Hepatocyte (in vitro differentiated cells): ENCODE measurements around the gene SMAP2. TPM values are rescaled to one million over a fixed set of nuclear protein-coding genes. Genes with fewer than 3 reads are reported as not detected.

Experiments used
- DNase-seq: peaks from one replicate; pipeline ENCODE4 v3.0.0-alpha.2; 2016; ENCODE audit warnings: low spot score
- H2AFZ ChIP-seq: fragments of 200-600 bp; sonication (generic); 2 replicates; pipeline ENCODE4 v1.6.0; 2016; ENCODE audit warnings: antibody characterized with exemption, mild to moderate bottlenecking
- H3K27ac ChIP-seq: fragments of 200-600 bp; sonication (generic); 2 replicates; pipeline ENCODE4 v1.5.1; 2016; ENCODE audit warnings: mild to moderate bottlenecking
- H3K27me3 ChIP-seq: fragments of 200-600 bp; sonication (generic); 2 replicates; pipeline ENCODE4 v1.6.1; 2016
- H3K36me3 ChIP-seq: fragments of 200-600 bp; sonication (generic); replicated peaks from 2 replicates; pipeline ENCODE4 v1.5.1; 2016; ENCODE audit warnings: low read depth; ENCODE audit not compliant: insufficient read depth
- H3K4me1 ChIP-seq: fragments of 200-600 bp; sonication (generic); 2 replicates; pipeline ENCODE4 v1.5.1; 2016; ENCODE audit warnings: mild to moderate bottlenecking, moderate library complexity; ENCODE audit not compliant: insufficient read depth
- H3K4me2 ChIP-seq: fragments of 200-600 bp; sonication (generic); 2 replicates; pipeline ENCODE4 v1.6.0; 2016
- H3K4me3 ChIP-seq: fragments of 200-600 bp; sonication (generic); 2 replicates; pipeline ENCODE4 v1.5.1; 2016; ENCODE audit warnings: mild to moderate bottlenecking
- H3K79me2 ChIP-seq: fragments of 200-600 bp; sonication (generic); 2 replicates; pipeline ENCODE4 v1.6.0; 2017; ENCODE audit warnings: mild to moderate bottlenecking
- H3K9me2 ChIP-seq: fragments of 200-600 bp; sonication (generic); replicated peaks from 2 replicates; pipeline ENCODE4 v1.6.0; 2017; ENCODE audit warnings: mild to moderate bottlenecking; ENCODE audit not compliant: insufficient read depth
- H3K9me3 ChIP-seq: fragments of 200-600 bp; sonication (generic); 2 replicates; pipeline ENCODE4 v1.5.1; 2016; ENCODE audit warnings: low read depth, mild to moderate bottlenecking
- H4K20me1 ChIP-seq: fragments of 200-600 bp; sonication (generic); 2 replicates; pipeline ENCODE4 v1.6.0; 2016; ENCODE audit warnings: mild to moderate bottlenecking; ENCODE audit not compliant: insufficient read depth, poor library complexity, severe bottlenecking
- EZH2 ChIP-seq: fragments of 200-600 bp; sonication (generic); IDR thresholded peaks from 2 replicates; pipeline ENCODE4 v1.6.1; 2016; ENCODE audit warnings: antibody characterized with exemption, mild to moderate bottlenecking, borderline replicate concordance
- EZH2phosphoT487 ChIP-seq: fragments of 200-600 bp; sonication (generic); IDR thresholded peaks from one replicate; pipeline ENCODE4 v1.6.1; 2018; ENCODE audit warnings: antibody characterized with exemption, mild to moderate bottlenecking, low read depth, moderate library complexity; ENCODE audit not compliant: unreplicated experiment, severe bottlenecking
- WGBS: methylation state at CpG from one replicate; pipeline ENCODE4 v1.1.6; 2016; ENCODE audit warnings: low lambda C conversion rate; ENCODE audit errors: missing lambda C conversion rate; 5-methylcytosine and 5-hydroxymethylcytosine counted together
- polyA plus RNA-seq: library from polyadenylated mRNA; unstranded; fragments of >200 nt; fragmentation: Nextera tagmentation; extraction: Ambion mirVana; gene quantifications from 2 replicates; pipeline ENCODE4 v1.2.1, GENCODE V29; 2016
- total RNA-seq: library from RNA; depleted of rRNA; stranded (reverse); fragments of >200 nt; gene quantifications from 2 replicates; pipeline ENCODE4 v1.2.3, GENCODE V29; 2014
- TF ChIP-seq, protein P1 (sequence below): fragments of 200-600 bp; sonication (generic); IDR thresholded peaks from 2 replicates; pipeline ENCODE4 v1.5.1; 2016; ENCODE audit warnings: antibody characterized with exemption, mild to moderate bottlenecking; ENCODE audit not compliant: poor library complexity

Gene SMAP2
- total and polyA plus RNA-seq, 2 experiments from 2014 or later = 22.9 to 23.1 TPM

DNA sequence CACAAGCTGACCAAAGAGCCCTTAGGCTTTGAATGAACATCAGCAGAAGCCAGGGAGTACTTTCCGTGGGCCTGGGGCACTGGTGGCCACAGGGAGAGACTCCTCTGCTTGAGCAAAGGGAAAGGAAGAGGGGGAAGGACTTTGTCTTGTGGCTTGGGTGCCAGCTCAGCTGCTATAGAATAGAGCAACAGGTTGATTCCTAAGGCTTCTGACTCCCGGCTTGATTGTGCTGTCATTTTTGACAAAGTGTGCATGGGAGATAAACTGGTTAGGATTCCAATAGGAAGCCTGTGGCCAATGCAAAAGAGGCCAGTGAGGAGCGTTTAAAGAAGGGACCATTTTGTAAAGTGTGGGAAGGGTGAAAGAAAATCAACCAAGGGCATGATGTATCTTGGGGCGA is 11.9 kb upstream of the SMAP2 start:
- no peaks in the 10 kb centered on the region for H4K20me1 ChIP-seq
- no peaks in the 10 kb centered on the region for H3K79me2 ChIP-seq
- no peak overlapping the region for H3K4me2 ChIP-seq
- H3K9me2 ChIP-seq = no peaks in the 10 kb centered on the region
- DNase-seq = no peak
- H3K27me3 ChIP-seq = no peaks in the 10 kb centered on the region
- H3K36me3 ChIP-seq = no peaks in the 10 kb centered on the region
- H3K27ac ChIP-seq = no peak overlapping the region
- no peak overlapping the region for H2AFZ ChIP-seq
- no peak overlapping the region for H3K4me3 ChIP-seq
- H3K9me3 ChIP-seq = no peaks in the 10 kb centered on the region
- TF ChIP-seq, protein P1, sequence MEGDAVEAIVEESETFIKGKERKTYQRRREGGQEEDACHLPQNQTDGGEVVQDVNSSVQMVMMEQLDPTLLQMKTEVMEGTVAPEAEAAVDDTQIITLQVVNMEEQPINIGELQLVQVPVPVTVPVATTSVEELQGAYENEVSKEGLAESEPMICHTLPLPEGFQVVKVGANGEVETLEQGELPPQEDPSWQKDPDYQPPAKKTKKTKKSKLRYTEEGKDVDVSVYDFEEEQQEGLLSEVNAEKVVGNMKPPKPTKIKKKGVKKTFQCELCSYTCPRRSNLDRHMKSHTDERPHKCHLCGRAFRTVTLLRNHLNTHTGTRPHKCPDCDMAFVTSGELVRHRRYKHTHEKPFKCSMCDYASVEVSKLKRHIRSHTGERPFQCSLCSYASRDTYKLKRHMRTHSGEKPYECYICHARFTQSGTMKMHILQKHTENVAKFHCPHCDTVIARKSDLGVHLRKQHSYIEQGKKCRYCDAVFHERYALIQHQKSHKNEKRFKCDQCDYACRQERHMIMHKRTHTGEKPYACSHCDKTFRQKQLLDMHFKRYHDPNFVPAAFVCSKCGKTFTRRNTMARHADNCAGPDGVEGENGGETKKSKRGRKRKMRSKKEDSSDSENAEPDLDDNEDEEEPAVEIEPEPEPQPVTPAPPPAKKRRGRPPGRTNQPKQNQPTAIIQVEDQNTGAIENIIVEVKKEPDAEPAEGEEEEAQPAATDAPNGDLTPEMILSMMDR = no peak
- TF ChIP-seq EZH2phosphoT487 = no peak
- no peak for TF ChIP-seq EZH2
- no peaks in the 10 kb centered on the region for H3K4me1 ChIP-seq
- 88% methylated on average over 4 of the region's 4 CpGs for WGBS

DNA sequence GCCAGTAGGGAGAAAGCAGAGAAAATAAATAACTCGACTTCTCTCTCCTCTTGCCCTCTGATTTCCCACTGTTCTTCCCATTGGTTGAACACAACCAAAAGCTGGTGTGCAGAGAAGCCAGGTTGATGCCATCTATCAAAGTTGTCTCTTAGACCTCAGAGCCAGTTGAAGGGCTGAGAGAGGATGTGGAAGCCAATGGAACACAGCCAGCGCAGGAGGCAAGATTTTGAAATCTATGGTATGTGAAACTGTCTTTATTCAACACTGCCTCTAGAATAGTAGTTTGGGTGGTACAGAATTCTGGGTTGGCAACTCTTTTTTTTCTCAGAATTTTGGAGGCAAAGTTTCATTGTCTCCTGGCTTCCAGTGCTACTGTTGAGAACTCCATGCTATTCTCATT is 11.3 kb upstream of the SMAP2 start:
- H3K9me3 ChIP-seq = no peaks in the 10 kb centered on the region
- no peaks in the 10 kb centered on the region for H3K36me3 ChIP-seq
- no peaks in the 10 kb centered on the region for H3K79me2 ChIP-seq
- H2AFZ ChIP-seq = no peak overlapping the region
- no peaks in the 10 kb centered on the region for H4K20me1 ChIP-seq
- TF ChIP-seq EZH2 = no peak
- no peak for TF ChIP-seq EZH2phosphoT487
- TF ChIP-seq, protein P1 = no peak
- WGBS = 91% methylated on average over 2 of the region's 2 CpGs
- DNase-seq = no peak
- H3K4me3 ChIP-seq = no peak overlapping the region
- no peaks in the 10 kb centered on the region for H3K9me2 ChIP-seq
- H3K27me3 ChIP-seq = no peaks in the 10 kb centered on the region
- no peak overlapping the region for H3K27ac ChIP-seq
- H3K4me2 ChIP-seq = no peak overlapping the region
- H3K4me1 ChIP-seq = no peaks in the 10 kb centered on the region

DNA sequence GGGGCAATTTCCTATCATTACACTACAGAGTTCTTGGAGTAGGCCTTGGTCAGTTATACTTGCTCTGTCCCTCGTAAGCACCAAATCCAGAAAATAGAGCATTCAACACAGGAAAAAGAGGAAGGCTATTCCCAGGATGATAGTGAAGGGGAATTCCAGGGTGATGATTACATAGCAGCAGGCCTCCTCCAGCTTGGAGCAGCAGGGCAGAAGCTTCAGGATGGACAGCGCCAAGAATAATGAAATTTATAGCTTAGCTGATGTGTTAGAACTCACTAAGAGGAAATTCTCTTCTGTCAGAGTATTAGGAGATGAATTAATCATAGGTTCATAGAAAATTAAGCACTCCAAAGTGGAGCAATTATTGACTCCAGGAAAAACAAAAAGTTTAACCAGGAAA is 10.8 kb upstream of the SMAP2 start:
- Histone ChIP-seq H3K4me1 (no peaks in the 10 kb centered on the region), H3K9me3 (no peaks in the 10 kb centered on the region), H3K79me2 (no peaks in the 10 kb centered on the region), H2AFZ (no peak overlapping the region), H3K36me3 (no peaks in the 10 kb centered on the region), H4K20me1 (no peaks in the 10 kb centered on the region), H3K27me3 (no peaks in the 10 kb centered on the region), H3K9me2 (no peaks in the 10 kb centered on the region), H3K4me2 (no peak overlapping the region), H3K4me3 (no peak overlapping the region), H3K27ac (no peak overlapping the region)
- TF ChIP-seq EZH2phosphoT487 (no peak), EZH2 (no peak)
- TF ChIP-seq, protein P1 = no peak
- no peak for DNase-seq
- 60% methylated on average over 2 of the region's 2 CpGs for WGBS

GRCh38 chr1:40363721-40364120 is 9.8 kb upstream of the SMAP2 start:
- Histone ChIP-seq H3K27ac (no peak overlapping the region), H3K9me2 (no peaks in the 10 kb centered on the region), H4K20me1 (no peaks in the 10 kb centered on the region), H3K4me3 (no peak overlapping the region), H3K36me3 (no peaks in the 10 kb centered on the region), H3K9me3 (no peaks in the 10 kb centered on the region), H3K4me2 (no peak overlapping the region), H3K27me3 (no peaks in the 10 kb centered on the region), H3K4me1 (no peaks in the 10 kb centered on the region), H3K79me2 (no peaks in the 10 kb centered on the region), H2AFZ (no peak overlapping the region)
- TF ChIP-seq, protein P1 = no peak
- TF ChIP-seq EZH2phosphoT487 = no peak
- no peak for TF ChIP-seq EZH2
- WGBS = 14% methylated on average over 2 of the region's 2 CpGs
- DNase-seq = no peak
